Gastrocnemius medialis (tissue), 4 donors: ENCODE results near the gene IFIT1B. TPM values are rescaled to one million over a fixed set of nuclear protein-coding genes. Genes with fewer than 3 reads are reported as not detected.

Experiments
- ATAC-seq, 2 donors: fragments of 150-250 bp; one replicate each; pipeline ENCODE4 v1.9.1; 2016
- DNase-seq, 2 donors: peaks; one replicate each; pipeline ENCODE4 v3.0.0-alpha.2; 2019
- H3K27ac ChIP-seq, 4 donors: fragments of 200-600 bp; sonication (generic); 1 replicate in 1 of 4; 2 replicates in 3 of 4; pipeline ENCODE4 v1.5.1; 2016 to 2018; ENCODE audit warnings: mild to moderate bottlenecking in 2 of 4, moderate library complexity in 1 of 4
- H3K27me3 ChIP-seq, 3 donors: fragments of 200-600 bp; sonication (generic) in 2 of 3; 1 replicate in 1 of 3; 2 replicates in 2 of 3; pipeline versions ENCODE4 v1.5.1 to v1.6.0; 2016 to 2019; ENCODE audit warnings: mild to moderate bottlenecking in 1 of 3, moderate library complexity in 1 of 3
- H3K36me3 ChIP-seq, 2 donors: fragments of 200-600 bp; sonication (generic) in 1 of 2; one replicate each; pipeline ENCODE4 v1.5.1; 2017 to 2018
- H3K4me1 ChIP-seq, 2 donors: fragments of 200-600 bp; sonication (generic) in 1 of 2; one replicate each; pipeline ENCODE4 v1.5.1; 2016 to 2017; ENCODE audit warnings: mild to moderate bottlenecking in 2 of 2
- H3K4me3 ChIP-seq, 4 donors: fragments of 200-600 bp; sonication (generic) in 3 of 4; 1 replicate in 1 of 4; 2 replicates in 3 of 4; pipeline ENCODE4 v1.5.1; 2016 to 2019; ENCODE audit warnings: mild to moderate bottlenecking in 2 of 4
- H3K9me3 ChIP-seq, 3 donors: fragments of 200-600 bp; sonication (generic) in 2 of 3; 1 replicate in 1 of 3; 2 replicates in 2 of 3; pipeline ENCODE4 v1.5.1; 2016 to 2019
- POLR2A ChIP-seq, 2 donors: fragments of 450-650 bp; IDR thresholded peaks; one replicate each; pipeline ENCODE4 v1.6.1; 2017; ENCODE audit warnings: antibody characterized with exemption in 2 of 2, mild to moderate bottlenecking in 2 of 2, moderate library complexity in 2 of 2
- in situ Hi-C, 4 donors: fragments of 200-750 bp; cut with MboI; loops; one replicate each; pipeline versions ENCODE4 v1.15.0 to v1.8.0; 2017; ENCODE audit warnings: low sequenced_read_pairs in 4 of 4
- intact Hi-C: fragments of 100-400 bp; cut with DNase I; formaldehyde crosslinking; loops from one replicate; pipeline ENCODE4 v1.15.1; 2023; ENCODE audit warnings: low total_unique reads
- total RNA-seq, 4 donors: library from RNA; depleted of rRNA; stranded (reverse); fragments of >200 nt; gene quantifications; one replicate each; pipeline versions ENCODE4 v1.1.0 to v1.2.3, GENCODE V29; 2016
- TF ChIP-seq, protein P1 (sequence below), 5 experiments: fragments of 450-650 bp in 3 of 5; fragments of 200-600 bp in 2 of 5; sonication (generic) in 2 of 5; IDR thresholded peaks in 4 of 5; conservative IDR thresholded peaks in 1 of 5; 1 replicate in 4 of 5; 2 replicates in 1 of 5; pipeline ENCODE4 v1.5.1; 2016 to 2019; ENCODE audit warnings: antibody characterized with exemption in 5 of 5, mild to moderate bottlenecking in 3 of 5, moderate library complexity in 3 of 5

IFIT1B gene
- total RNA-seq, 4 donors from 2014 or later, result not detected

DNA sequence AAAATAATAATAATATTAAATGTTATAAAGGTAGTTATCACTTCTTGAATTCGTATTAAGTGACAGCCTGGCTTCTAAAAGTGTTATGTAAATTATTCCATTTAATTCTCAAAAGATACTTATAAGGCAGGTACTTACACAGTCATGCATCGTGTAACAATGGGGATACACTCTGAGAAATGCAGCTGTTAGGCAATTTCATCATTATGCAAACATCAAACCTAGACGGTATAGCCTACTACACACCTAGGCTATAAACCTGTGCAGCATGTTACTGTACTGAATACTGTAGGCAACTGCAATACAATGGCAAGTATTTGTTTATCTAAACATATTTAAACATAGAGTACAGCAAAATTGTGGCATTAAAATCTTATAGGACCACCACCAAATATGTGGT, 16.0 kb downstream of the IFIT1B start:
- DNase-seq, result no peak
- no peak for ATAC-seq
- peaks cover 43 to 52% of the 10 kb centered on the region in 2 donors for H3K4me1 ChIP-seq
- no peaks in the 10 kb centered on the region for H3K9me3 ChIP-seq
- peak overlapping the region; percentile 72 to 86 (median 84) for H3K27ac ChIP-seq
- intact Hi-C loops, result loop anchor here (2.0 kb wide), 2 partner anchors 19 to 97 kb away; no protein-coding TSS in a partner anchor
- peak overlapping the region; percentile 58 to 70 (median 58) for H3K4me3 ChIP-seq
- in situ Hi-C loops, result loop anchor here in 1 of 4 donors (25.0 kb wide), 1 partner anchor 107 kb away; no protein-coding TSS in a partner anchor
- no peaks in the 10 kb centered on the region for H3K36me3 ChIP-seq
- no peaks in the 10 kb centered on the region for H3K27me3 ChIP-seq
- TF ChIP-seq, protein P1, sequence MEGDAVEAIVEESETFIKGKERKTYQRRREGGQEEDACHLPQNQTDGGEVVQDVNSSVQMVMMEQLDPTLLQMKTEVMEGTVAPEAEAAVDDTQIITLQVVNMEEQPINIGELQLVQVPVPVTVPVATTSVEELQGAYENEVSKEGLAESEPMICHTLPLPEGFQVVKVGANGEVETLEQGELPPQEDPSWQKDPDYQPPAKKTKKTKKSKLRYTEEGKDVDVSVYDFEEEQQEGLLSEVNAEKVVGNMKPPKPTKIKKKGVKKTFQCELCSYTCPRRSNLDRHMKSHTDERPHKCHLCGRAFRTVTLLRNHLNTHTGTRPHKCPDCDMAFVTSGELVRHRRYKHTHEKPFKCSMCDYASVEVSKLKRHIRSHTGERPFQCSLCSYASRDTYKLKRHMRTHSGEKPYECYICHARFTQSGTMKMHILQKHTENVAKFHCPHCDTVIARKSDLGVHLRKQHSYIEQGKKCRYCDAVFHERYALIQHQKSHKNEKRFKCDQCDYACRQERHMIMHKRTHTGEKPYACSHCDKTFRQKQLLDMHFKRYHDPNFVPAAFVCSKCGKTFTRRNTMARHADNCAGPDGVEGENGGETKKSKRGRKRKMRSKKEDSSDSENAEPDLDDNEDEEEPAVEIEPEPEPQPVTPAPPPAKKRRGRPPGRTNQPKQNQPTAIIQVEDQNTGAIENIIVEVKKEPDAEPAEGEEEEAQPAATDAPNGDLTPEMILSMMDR (IDR thresholded peaks at IDR 0.05 in 4 of 5, conservative IDR thresholded peaks at IDR 0.05 in 1 of 5), result no peak
- no peak for TF ChIP-seq POLR2A (IDR thresholded peaks at IDR 0.05)

DNA sequence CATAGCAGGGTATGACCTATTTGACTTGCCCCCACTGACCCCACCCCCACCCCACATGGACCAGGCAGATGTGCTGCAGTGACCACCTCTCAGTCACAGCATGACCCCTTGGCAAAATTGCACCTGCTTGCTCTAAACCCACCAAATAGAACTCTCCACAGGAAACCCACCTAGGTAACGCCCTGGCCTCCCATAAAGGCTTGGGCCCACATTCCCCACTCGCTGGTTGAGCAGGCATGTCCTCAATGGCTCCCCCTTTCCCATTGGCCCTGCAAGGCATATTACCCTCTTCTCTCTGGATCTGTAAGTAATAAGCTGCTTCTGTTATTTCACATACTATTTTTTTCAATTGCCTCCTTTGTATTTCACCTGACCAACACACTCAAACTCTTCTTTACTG, 17.3 kb downstream of the IFIT1B start:
- H3K36me3 ChIP-seq, result no peaks in the 10 kb centered on the region
- TF ChIP-seq, protein P1 (IDR thresholded peaks at IDR 0.05 in 4 of 5, conservative IDR thresholded peaks at IDR 0.05 in 1 of 5), result no peak
- no peak for TF ChIP-seq POLR2A (IDR thresholded peaks at IDR 0.05)
- H3K4me3 ChIP-seq, result no peak overlapping the region
- DNase-seq (no peak), ATAC-seq (no peak)
- intact Hi-C loops (no loop called here), in situ Hi-C loops (loop anchor here in 1 of 4 donors (25.0 kb wide), 1 partner anchor 108 kb away; no protein-coding TSS in a partner anchor)
- no peaks in the 10 kb centered on the region for H3K27me3 ChIP-seq
- peaks cover 43 to 52% of the 10 kb centered on the region in 2 donors for H3K4me1 ChIP-seq
- peak overlapping the region in 2 of 4 donors; percentile 20 for H3K27ac ChIP-seq
- H3K9me3 ChIP-seq, result no peaks in the 10 kb centered on the region

DNA sequence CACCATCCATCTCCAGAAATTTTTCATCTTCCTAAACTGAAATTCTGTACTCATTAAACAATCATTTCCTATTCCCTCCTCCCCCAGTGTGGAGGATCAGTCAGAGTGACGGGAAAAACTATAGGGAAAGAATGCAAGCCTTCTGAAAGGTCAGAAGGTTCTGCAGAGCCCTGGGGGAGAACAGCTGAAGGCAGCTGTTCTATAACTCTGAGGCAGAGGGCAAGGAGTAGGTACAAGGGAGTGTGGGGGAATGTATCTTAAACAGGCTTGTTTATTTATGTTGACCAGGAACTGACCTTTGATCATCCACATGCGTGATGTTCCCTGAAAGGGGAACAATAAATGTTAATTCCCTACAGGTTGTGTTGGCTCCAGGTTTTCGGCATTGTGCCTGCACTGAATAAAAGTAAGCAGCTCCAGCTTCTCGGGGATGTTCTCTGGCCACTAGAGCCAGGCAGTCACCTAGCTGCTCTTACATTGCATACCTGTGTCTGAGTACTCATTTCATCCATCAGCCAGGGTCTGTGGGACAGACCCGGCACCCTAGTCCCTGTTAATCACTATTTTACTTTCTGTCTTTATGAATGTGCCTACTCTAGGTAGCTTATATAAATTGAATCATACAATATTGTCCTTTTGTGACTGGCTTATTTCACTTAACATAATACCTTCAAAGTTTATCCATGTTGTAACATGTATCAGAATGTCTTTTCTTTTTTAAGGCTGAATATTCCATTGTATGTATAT, 20.3 kb downstream of the IFIT1B start:
- peaks cover 17 to 27% of the 10 kb centered on the region in 2 donors for H3K4me1 ChIP-seq
- no peak overlapping the region for H3K4me3 ChIP-seq
- intact Hi-C loops (no loop called here), in situ Hi-C loops (loop anchor here in 1 of 4 donors (25.0 kb wide), 1 partner anchor 111 kb away; no protein-coding TSS in a partner anchor)
- ATAC-seq (no peak), DNase-seq (no peak)
- peak overlapping the region in 2 of 4 donors; percentile 19 to 32 for H3K27ac ChIP-seq
- no peaks in the 10 kb centered on the region for H3K9me3 ChIP-seq
- H3K27me3 ChIP-seq, result no peaks in the 10 kb centered on the region
- H3K36me3 ChIP-seq, result peaks cover 0 to 13% of the 10 kb centered on the region in 2 donors
- TF ChIP-seq, protein P1 (IDR thresholded peaks at IDR 0.05 in 4 of 5, conservative IDR thresholded peaks at IDR 0.05 in 1 of 5), result no peak
- TF ChIP-seq POLR2A (IDR thresholded peaks at IDR 0.05), result no peak

DNA sequence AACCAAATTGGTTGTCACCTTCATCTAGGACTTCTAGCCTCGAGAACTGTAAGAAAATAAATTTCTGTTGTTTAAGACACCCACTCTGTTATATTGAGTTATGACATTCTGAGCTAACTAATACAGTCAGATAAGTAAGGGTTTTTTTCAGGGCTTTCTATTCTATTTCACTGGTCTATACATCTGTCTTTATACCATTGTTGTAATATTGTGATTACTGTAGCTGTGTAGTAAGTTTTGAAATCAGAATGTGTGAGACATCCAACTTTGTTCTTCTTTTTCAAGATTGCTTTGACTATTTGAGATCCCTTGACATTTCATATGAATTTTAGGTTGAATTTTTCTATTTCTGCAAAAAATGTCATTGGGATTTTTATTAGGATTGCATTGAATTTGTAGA, 22.1 kb downstream of the IFIT1B start:
- Histone ChIP-seq H3K4me1 (peaks cover 0 to 14% of the 10 kb centered on the region in 2 donors), H3K4me3 (no peak overlapping the region), H3K27me3 (no peaks in the 10 kb centered on the region), H3K9me3 (no peaks in the 10 kb centered on the region), H3K36me3 (peaks cover 0 to 25% of the 10 kb centered on the region in 2 donors), H3K27ac (no peak overlapping the region)
- in situ Hi-C loops, result loop anchor here in 1 of 4 donors (25.0 kb wide), 1 partner anchor 113 kb away; no protein-coding TSS in a partner anchor
- intact Hi-C loops, result no loop called here
- DNase-seq (no peak), ATAC-seq (no peak)
- TF ChIP-seq POLR2A (IDR thresholded peaks at IDR 0.05), result no peak
- TF ChIP-seq, protein P1 (IDR thresholded peaks at IDR 0.05 in 4 of 5, conservative IDR thresholded peaks at IDR 0.05 in 1 of 5), result no peak
